GM21717 (cell line): ENCODE measurements around the gene SNAP29.

Experiments used
- ATAC-seq: cut with Tn5 transposase; IDR thresholded peaks from one replicate; pipeline ENCODE4 v1.9.1; 2021; ENCODE audit warnings: mild to moderate bottlenecking, moderate library complexity; ENCODE audit not compliant: unreplicated experiment

The SNAP29 gene

DNA sequence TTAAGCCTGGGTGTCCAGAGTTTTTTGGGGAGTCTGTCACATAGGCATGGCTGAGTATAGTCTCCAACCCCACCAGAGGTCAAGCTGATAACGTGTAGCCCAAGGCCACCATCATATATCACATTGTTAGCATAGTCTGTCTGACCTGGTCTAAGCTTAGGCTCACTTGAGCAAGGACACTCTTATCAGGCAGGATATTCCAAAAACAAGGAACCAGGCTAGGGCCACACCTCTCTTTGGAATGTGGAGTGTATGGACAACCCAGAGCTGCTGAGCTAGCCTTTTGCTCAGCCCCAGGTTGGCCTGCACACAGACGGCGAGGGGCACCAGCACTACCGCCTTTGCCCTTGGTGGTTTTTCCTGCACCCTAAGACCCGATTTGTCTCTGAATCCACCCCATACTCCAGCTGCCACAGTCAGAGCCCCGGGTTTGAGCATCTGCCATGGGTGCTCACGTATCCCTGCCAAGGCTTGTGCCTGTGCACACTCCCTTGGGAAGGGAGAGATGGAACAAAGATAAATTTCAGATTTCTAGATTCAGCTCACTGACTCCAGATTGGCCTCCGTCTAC lies 7.2 kb downstream of the SNAP29 start:
- ATAC-seq = no peak

GRCh38 chr22:20866736-20867135 lies 7.9 kb downstream of the SNAP29 start:
- no peak for ATAC-seq

DNA sequence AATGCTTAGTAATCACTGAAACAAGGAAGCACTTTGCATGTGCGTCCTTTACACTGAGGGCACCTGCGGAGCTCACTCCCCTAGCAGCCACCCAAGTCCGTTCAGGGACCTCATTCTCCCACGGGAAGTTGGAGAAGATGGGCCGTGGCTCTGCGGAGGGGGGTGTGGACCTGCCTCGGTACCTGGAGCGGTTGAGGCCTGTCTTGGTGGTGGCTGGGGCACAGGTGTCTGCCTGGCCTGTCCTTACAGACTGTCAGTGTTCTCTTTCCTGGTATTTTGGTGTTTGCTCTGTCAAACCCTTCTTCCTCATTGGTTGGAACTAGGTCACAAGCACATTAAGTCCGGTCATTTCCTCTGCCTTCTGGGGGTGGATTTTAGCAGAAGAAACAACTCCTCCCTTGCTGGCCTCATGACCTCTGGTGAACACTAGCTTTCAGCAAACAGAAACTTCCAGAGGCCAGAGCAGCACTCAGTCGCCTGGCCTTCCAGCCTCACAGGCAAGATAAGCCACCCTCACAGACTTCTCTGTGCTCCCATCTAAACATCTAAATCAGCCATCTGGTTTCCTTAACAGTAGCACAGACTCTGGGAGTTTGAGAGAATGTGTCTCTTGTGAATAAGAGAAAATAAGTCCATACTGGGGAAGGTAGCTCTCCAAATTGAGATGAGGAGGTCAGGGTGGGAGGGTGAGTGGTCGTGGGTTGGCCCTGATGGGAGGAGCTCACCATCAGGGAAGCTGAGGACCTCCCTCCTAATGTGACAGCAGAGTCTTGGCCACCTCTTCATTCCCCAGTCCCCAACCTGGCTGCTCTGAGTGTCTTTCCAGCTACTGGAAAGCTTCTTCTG lies 8.6 kb downstream of the SNAP29 start:
- no peak for ATAC-seq

DNA sequence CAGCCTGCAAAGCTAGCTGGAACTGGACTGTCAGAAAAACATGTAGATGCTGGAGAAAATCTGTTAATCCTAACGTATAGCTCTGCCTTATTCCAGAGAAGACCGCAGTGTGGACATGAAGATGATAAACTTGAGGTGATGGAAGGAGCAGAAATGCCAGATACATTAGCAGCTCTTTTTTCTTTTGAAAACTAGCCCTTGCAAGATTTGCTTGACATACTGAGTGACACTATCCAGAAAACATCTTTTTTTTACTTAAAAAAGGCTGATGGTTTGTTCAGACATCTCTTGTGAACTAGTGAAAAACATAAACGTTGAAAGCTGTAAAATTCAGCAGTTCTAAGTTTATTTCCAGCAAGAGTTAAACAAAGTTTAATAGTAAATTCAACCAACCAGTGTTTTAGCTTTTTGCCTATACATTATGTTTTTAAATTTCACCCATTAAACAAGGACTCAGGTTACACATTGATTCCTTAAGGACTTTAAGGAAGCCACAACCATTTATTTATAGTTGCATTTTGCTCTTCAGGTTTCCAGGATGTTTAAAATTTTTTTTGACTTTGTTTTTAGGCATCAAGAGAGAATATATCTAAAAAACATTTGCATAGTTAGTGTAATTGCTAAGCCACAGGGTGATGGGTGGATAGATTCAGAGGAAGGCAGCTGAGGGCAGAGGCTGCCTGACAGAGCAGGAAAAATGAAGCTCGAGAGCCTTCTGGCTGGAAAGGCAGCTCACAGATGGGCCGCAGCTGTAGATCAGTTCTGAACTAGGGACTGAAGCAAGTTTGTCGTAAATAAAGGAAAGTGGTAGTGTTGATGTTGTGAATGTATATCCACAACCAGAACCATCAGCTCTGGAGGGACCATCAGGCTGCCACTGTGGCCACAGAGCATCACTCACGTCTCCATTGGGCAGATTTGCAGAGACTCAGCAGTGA lies 9.5 kb downstream of the SNAP29 start:
- no peak for ATAC-seq

DNA sequence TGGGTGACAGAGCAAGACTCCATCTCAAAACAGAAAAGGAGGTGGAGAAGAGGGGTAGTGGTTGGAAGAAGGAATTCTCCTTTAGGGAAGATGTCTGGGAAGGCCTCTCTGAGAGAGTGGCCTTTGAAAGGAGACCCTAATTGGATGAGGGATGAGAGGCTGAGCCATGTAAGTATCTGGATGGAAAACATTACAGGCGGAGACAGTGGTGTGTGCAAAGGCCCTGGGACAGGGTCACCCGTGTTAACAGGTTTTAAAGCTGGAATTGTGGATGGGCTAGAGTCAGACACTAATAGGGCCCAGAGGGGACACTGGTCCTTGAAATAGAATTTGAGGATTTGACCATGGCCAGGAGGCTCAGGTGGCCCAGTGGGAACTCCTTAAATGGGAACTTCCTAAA lies 10.4 kb downstream of the SNAP29 start:
- no peak for ATAC-seq

- ATAC-seq = no peak
Observed at GRCh38 chr22:20873214-20873613, 14.4 kb downstream of the SNAP29 start.

DNA sequence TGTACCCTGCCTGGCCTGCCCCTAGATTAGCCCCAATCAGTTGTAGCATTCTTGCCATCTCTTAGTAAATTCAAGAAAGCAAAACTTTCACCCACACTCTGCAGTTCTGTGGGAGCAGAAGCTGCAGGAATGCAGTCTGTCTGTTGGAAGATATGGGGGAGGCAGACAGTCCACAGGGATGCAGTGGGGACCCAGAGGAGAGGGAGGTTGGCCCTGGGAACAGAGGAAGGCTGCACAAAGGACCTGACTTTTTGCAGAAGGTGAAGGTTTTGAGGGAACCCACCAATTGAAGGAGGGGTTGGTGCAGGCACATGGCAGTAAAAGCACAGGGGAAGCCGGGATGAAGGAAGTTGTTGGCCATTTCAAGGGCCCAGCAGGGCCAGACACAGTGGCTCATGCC lies 16.5 kb downstream of the SNAP29 start:
- ATAC-seq = no peak

DNA sequence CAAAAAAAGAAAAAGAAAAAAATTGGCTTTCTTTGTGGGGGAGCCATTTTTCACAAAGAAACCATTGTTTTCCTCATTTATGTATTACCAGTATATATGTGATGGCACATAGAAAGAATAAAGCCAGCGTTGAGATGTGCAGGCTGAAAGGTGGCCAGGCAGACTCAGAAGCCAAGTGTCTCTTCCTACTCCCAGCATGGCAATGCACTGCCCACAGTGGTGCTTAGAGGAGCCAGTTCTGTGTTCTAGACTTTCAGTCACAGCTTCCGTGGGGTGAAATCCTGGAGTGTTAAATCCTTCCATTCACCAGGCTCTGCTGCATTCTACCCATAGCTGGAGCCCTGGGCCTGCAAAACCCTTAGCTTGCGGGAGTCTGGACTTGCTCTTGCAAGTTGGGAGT lies 18.9 kb downstream of the SNAP29 start:
- ATAC-seq = no peak

DNA sequence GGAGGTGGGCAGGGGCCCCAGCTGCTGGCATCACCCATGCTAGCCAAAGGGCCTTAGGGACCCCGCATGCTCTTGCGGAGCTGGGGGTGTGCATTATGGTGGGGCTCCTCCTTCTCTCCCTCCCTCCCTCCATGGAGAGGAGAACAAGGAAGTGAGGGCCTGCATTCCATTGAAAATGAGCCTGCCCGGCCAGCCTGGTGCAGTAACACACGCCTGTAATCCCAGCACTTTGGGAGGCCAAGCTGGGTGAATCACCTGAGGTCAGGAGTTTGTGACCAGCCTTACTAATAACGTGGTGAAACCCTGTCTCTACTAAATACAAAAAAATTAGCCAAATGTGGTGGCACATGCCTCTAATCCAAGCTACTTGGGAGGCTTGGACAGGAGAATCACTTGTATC lies 22.4 kb downstream of the SNAP29 start:
- ATAC-seq = no peak

DNA sequence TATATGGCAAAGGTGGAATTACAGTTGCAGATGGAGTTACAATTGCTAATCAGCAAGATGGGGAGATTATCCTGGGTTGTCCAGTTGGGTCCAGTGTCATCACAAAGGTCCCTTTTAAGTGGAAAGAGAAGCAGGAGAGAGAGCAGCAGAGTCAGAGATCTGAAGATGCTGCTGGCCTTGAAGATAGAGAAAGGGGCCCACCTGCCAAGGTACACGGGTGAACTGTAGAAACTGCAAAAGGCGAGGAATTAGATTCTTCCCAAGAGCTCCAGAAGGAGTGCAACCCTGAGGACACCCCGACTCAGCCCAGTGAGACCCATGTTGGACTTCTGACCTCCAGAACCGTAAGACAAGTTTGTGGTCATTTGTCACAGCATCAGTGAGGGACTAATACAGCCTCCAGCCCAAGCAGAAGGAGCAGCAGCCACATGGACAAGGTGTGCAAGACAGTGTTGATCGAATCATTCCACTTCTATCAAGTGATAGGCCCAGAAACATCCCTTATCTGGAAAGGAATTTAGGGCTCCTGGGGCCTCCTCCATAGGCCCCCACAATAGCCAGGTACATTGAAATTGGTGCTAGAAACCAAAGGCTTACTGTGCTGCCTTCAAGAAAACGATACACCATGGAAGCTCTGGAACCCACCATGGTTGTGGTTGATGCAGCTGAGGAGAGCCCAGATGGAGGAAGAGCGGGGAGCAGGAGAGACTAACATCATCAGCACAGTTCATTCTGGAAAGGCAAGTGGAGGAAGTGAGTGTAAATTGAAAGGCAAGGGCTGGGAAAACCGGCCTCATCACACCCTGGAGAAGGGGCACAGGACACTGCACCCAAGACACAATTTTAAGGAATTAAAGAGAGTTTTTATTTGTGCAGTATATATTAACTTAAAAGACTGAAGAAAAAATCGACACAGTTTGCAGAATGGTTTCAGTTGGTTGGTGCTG lies 23.3 kb downstream of the SNAP29 start:
- ATAC-seq = no peak

GRCh38 chr22:20882855-20883254 lies 24.0 kb downstream of the SNAP29 start:
- ATAC-seq = no peak

GRCh38 chr22:20884454-20884853 lies 25.6 kb downstream of the SNAP29 start:
- no peak for ATAC-seq

DNA sequence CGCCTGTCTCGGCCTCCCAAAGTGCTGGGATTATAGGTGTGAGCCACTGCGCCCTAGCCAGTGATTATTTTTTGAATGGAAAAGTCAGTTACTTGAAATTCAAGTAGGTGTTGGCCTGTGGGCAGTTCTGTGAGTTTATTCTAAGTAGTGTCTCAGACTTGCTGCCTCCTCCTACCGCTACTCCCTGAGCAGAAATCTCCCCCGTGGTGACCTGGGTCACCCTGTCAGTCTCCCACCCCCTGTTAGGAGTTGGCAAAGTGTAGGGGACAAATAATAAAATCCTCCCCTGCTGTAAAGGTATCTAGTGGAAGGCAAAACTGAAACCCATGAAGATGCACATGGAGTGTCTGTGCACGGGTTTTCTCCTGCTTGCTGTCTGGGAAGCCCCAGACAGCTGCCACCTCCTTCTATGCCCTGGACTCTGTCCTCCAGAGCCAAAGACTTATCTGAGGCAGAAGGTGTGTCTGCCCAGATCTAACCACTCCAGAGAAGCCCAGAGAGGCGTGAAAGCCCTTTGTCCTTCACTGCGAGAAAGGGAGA lies 26.3 kb downstream of the SNAP29 start:
- no peak for ATAC-seq

GRCh38 chr22:20885557-20886323 lies 26.9 kb downstream of the SNAP29 start:
- no peak for ATAC-seq

- no peak for ATAC-seq
Observed at GRCh38 chr22:20887375-20887774, 28.6 kb downstream of the SNAP29 start.

DNA sequence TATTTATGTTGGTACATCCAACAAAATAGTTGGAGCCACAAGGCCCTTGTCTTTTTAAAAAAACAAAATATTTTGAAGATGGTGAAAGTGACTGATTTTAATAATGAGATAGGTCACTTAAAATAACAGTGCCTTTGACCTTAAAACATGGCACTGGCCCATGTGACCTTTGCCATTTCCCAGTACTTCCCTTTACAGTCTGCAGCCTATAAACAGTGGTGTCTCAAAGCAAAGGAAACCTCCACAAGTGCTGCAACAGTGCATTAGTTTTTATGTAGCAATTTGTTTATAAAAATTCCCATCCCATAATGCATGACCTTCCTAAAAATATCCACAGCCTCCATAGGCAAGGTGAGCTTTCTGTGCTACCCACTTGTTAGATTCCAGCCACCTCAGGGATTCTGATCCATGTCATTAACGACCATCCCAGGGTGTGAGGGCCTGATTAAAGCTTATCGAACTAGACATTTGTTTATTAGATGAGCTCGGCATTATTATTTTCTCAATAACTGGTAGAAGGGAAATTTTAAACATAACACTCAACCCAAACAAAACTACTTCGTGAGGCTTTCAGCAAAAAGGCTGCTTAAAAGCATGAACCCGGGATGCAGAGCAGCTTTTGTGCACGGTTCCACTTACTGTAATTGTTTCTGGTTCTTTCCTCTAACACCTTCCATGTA lies 30.4 kb downstream of the SNAP29 start:
- no peak for ATAC-seq

DNA sequence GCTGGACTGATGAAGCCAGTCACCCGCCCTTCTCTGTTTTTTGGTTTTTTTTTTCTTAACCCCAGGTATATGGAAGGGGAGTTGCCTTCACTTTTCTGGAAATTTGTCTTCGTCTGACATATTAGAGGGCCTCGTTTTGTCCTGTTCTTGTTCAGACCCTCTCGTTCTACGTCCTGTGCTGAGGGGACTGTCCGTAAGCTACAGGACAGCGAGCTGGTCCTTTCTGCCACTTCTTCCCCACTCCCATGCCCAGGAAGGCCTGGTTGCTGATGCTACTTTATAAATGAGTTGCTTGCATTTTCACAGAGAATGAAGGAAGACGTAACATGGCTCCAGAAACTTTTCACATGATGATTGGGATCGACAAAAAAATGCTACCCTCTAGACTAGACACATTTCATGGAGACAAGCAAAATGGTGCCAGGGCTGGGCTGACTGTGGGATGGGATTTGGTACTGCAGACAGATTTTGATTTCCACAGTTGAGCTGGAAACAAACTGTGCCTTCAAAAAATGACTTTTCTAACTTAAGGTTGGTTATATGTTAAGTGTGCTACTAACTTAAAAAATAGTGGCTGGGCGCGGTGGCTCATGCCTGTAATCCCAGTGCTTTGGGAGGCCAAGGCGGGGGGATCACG lies 31.2 kb downstream of the SNAP29 start:
- no peak for ATAC-seq

GRCh38 chr22:20890975-20891374 lies 32.2 kb downstream of the SNAP29 start:
- ATAC-seq = no peak
